D721Med (cell line): Measurements from ENCODE around the gene PGM5.

Source experiments
- DNase-seq: peaks from one replicate; pipeline ENCODE4 v3.0.0; 2011; ENCODE audit warnings: low spot score; ENCODE audit not compliant: insufficient read length
- FAIRE-seq: peaks from 2 replicates; lab custom pipeline; 2011; peaks lifted over from hg19 to GRCh38; lab: Jason Lieb, UNC
- CTCF ChIP-seq: IDR thresholded peaks from 2 replicates; pipeline ENCODE4 v1.5.1; 2012; ENCODE audit warnings: mild to moderate bottlenecking, control low read depth; ENCODE audit not compliant: insufficient read depth; ENCODE audit errors: missing control alignments

Gene PGM5

GRCh38 chr9:68551191-68551590 is 194.8 kb downstream of the PGM5 start:
- no peak for DNase-seq
- FAIRE-seq: no peak
- no peak for TF ChIP-seq CTCF

GRCh38 chr9:68552700-68553476 is 196.5 kb downstream of the PGM5 start:
- DNase-seq: no peak
- TF ChIP-seq CTCF: no peak
- FAIRE-seq: no peak

GRCh38 chr9:68555437-68556150 is 199.2 kb downstream of the PGM5 start:
- no peak for TF ChIP-seq CTCF
- DNase-seq (no peak), FAIRE-seq (no peak)

- no peak for TF ChIP-seq CTCF
- FAIRE-seq: no peak
- no peak for DNase-seq
These were observed 202.1 kb downstream of the PGM5 start for GRCh38 chr9:68558545-68558944.

GRCh38 chr9:68560071-68560844 is 203.8 kb downstream of the PGM5 start:
- DNase-seq: no peak
- TF ChIP-seq CTCF: peak; percentile 43
- no peak for FAIRE-seq

GRCh38 chr9:68562461-68562860 is 206.1 kb downstream of the PGM5 start:
- no peak for DNase-seq
- TF ChIP-seq CTCF: no peak
- no peak for FAIRE-seq

GRCh38 chr9:68567565-68567964 is 211.2 kb downstream of the PGM5 start:
- TF ChIP-seq CTCF: no peak
- no peak for DNase-seq
- no peak for FAIRE-seq
